ENCODE data around the gene SEMA4A. TPM values are rescaled to one million over a fixed set of nuclear protein-coding genes. Genes with fewer than 3 reads are reported as not detected.
A peak's percentile ranks its signal among the peaks of the same experiment; 100 is the strongest.
"Not testable (repeated sequence)": the region's sequence is repeated elsewhere in the genome, so short reads cannot be mapped to it uniquely, and the experiment has no call there.

SEMA4A gene
- total RNA-seq, 2 donors from 2014 or later: 10.5 to 36.2 TPM

DNA sequence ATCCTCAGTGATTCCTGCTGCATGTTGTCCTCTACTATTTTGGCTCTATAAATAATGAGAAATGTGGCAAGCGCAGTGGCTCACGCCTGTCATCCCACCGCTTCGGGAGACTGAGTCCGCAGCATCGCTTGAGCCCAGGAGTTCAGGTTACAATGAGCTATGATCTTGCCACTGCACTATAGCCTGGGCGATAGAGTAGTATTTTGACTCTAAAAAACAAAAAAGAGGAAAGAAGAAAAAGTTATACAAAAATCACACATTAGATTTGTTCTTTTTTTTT, 39.8 kb downstream of the SEMA4A start:
- DNase-seq (ENCODE audit: low spot score in 2 of 2) (no peak), ATAC-seq (no peak)
- no peaks in the 10 kb centered on the region for H3K9me3 Mint-ChIP-seq
- peaks cover 29 to 45% of the 10 kb centered on the region in 2 donors for H3K36me3 Mint-ChIP-seq
- peak overlapping the region; percentile 94 to 98 for H3K27ac Mint-ChIP-seq

DNA sequence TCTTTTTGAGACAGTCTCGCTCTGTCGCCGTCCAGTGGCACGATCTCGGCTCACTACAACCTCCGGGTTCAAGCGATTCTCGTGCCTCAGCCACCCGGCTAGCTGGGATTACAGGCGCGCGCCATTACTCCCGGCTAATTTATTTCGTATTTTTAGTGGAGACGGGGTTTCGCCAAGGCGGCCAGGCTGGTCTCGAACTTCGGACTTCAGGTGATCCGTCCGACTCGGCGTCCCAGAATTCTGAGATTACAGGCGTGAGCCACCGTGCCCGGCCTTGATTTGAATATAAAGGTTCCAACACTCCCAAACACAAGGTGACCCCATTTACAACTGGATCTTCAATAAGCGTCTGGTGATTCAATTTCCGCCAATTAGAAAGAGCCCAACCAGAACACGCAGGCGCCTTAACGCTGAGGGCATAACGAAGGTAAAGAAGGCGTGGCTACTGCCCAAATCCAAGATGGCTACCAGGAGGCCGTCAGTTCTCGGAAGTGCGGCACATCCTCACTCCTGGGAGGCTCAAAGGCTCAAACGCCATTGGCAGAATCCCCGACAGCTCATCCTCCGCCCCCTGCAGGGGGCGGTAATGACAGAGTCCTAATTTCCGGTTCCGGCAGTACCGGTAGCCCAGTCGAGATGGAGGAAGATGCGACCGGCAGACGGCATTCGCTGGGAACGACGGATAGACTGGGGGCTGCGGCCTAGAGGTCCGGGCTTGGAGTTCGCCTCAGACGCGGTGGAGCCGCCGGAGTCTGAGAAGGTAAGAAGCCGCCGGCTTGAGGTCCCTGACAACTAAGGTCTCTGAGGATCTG, 40.3 kb downstream of the SEMA4A start, which contains the start of gene SLC25A44:
Gene SLC25A44 (plus strand): TSS at position 617 of the 812 bp plus-strand sequence. CDS start 5,744 bp downstream, outside the sequence.
- peak; percentile 91 to 96 for ATAC-seq
- peak within 1 kb of the TSS; percentile 94 to 98 for H3K27ac Mint-ChIP-seq
- H3K36me3 Mint-ChIP-seq: peaks cover 29 to 49% of the 10 kb centered on the region in 2 donors
- H3K9me3 Mint-ChIP-seq: no peaks in the 10 kb centered on the region
- peak; percentile 97 to 99 for DNase-seq (ENCODE audit: low spot score in 2 of 2)

DNA sequence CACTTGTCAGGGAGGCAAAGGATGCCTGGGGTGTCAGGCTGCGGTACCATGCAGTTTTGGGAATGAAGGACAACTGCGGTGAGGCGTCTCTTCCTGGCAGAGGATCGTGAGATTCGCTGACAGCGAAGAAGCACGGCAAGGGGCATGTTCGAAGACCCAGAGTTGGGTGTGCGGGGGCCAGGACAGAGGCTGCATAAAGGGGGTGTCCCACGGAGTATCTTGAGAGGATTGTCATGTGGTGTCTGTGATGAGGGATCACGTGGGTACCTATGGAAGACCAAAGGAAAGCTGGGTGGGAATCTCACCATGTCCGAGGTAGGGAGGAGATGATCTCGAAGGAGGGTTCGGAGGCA, 40.9 kb downstream of the SEMA4A start:
- ATAC-seq (no peak), DNase-seq (ENCODE audit: low spot score in 2 of 2) (no peak)
- no peaks in the 10 kb centered on the region for H3K9me3 Mint-ChIP-seq
- peak overlapping the region; percentile 94 to 98 for H3K27ac Mint-ChIP-seq
- peaks cover 32 to 55% of the 10 kb centered on the region in 2 donors for H3K36me3 Mint-ChIP-seq

DNA sequence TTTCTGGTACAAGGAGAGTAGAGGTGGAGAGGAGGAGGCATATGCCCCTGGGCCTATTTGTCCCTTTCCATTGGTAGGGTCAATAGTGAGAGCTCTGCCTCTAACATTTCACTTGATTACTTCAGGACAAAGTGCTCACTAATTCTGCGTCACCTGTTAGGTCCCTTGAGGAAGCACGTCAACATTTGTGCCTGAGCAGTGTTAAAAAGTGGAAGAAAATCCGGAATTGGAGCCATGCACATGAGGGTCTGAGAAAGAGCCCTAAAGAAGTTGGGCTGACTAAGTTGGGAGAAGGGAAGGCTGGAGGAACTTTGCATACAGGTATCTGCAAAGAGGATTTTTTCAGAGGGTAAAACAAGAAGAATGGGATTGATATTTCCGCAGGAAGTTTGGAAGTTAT, 42.5 kb downstream of the SEMA4A start:
- Mint-ChIP-seq H3K36me3 (peaks cover 46 to 65% of the 10 kb centered on the region in 2 donors), H3K9me3 (no peaks in the 10 kb centered on the region), H3K27ac (peak overlapping the region; percentile 57 to 76)
- no peak for DNase-seq (ENCODE audit: low spot score in 2 of 2)
- no peak for ATAC-seq

DNA sequence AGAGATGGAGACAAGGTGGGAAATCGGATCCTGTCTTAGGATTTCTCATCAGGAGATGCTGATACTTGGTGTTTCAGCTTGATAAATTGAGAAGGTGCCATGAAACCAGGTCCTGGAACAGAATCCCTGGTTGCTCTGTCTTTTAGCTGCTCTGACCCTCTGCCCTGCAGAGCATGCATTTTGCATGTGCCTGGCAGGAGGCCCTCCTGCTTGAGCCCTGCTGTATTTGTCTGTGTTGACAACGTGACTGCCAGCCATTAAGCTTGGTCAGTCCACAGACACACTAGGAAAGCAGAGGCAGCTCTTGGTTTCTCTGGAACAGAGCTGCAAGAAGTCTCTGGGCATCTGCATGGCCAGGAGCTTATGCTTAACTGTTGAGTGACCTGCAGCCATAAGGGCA, 43.1 kb downstream of the SEMA4A start:
- DNase-seq (ENCODE audit: low spot score in 2 of 2) (no peak), ATAC-seq (no peak)
- peak overlapping the region in 1 of 2 donors; percentile 90 for H3K27ac Mint-ChIP-seq
- H3K9me3 Mint-ChIP-seq: no peaks in the 10 kb centered on the region
- peaks cover 46 to 65% of the 10 kb centered on the region in 2 donors for H3K36me3 Mint-ChIP-seq

DNA sequence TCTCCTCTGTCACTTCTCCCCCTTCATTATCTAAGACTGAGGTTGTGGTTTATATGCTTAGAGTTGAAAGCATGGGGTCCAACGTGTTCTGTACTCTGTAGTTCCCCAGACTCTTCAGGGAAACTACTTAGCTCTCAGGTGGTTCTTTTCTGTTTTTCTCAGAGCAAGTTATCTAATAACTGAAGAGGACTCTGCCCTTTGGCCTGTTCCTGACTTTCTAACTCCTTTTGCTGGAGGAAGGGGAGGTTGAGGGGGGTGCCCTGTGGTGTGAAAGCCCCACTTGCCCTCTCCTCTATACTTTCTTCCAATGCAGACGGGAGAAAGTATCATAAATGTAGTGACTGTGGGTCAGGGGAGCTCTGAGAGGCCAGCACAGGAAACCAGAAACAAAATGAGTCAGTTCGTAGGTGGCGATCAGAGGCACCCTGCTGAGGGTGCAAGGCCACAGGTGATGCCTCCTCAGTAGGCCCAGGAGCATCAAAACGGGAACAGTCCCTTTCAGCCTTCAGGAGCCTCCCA, 45.5 kb downstream of the SEMA4A start:
- H3K27ac Mint-ChIP-seq: peak overlapping the region; percentile 83 to 90
- H3K36me3 Mint-ChIP-seq: peaks cover 37 to 55% of the 10 kb centered on the region in 2 donors
- DNase-seq (ENCODE audit: low spot score in 2 of 2): peak in 1 of 2 donors; percentile 79
- peak; percentile 80 to 87 for ATAC-seq
- H3K9me3 Mint-ChIP-seq: no peaks in the 10 kb centered on the region

DNA sequence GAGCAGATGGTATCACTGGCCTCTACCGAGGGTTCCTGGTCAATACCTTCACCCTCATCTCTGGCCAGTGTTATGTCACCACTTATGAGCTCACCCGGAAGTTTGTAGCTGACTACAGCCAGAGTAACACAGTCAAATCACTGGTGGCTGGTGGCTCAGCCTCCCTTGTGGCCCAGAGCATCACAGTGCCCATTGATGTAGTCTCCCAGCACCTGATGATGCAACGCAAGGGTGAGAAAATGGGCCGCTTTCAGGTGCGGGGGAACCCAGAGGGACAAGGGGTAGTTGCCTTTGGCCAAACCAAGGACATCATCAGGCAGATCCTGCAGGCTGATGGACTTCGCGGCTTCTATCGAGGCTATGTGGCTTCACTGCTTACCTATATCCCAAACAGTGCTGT, 46.7 kb downstream of the SEMA4A start:
- H3K27ac Mint-ChIP-seq: peak overlapping the region; percentile 83 to 90
- peaks cover 30 to 47% of the 10 kb centered on the region in 2 donors for H3K36me3 Mint-ChIP-seq
- ATAC-seq: peak in 1 of 2 donors; percentile 24
- H3K9me3 Mint-ChIP-seq: no peaks in the 10 kb centered on the region
- DNase-seq (ENCODE audit: low spot score in 2 of 2): no peak

DNA sequence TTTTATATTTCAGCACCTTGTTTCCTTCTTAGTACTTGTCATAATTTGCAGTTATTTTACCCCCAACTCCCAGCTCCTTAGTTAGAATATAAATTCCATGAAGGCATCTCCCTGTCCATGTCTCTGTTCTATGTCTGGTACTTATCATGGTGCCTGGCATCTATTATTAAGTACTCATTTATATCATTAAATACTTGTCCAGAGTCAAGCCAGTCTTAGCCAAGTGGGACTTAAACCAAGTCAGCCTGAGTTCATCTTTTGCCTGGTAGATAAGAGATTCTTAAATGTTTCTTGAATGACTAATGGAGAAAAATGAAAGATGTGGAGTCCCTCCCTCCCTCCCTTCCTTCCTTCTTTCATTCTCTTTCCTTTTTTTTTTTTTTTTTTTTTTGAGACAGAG, 49.9 kb downstream of the SEMA4A start:
- Mint-ChIP-seq H3K9me3 (no peaks in the 10 kb centered on the region), H3K36me3 (peaks cover 23 to 41% of the 10 kb centered on the region in 2 donors), H3K27ac (no peak overlapping the region)
- DNase-seq (ENCODE audit: low spot score in 2 of 2) (no peak), ATAC-seq (no peak)

DNA sequence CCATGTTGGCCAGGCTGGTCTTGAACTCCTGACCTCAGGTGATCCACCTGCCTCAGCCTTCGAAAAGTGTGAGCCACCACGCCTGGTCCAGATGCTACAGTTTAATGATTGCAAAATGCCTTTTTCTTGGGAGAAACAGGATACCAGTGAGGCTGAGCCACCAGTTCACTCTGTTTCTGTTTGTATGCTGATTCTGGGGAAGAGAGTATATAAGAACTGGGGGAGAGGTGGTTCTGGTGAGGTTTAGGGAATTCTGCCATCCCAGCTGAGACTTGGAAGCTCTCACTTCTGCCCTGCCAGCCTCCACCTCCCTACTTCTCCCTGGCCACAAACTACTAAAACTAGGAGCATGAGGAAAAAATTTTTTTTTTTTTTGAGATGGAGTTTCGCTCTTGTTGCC, 51.3 kb downstream of the SEMA4A start:
- H3K27ac Mint-ChIP-seq: no peak overlapping the region
- DNase-seq (ENCODE audit: low spot score in 2 of 2): no peak
- peaks cover 16 to 35% of the 10 kb centered on the region in 2 donors for H3K36me3 Mint-ChIP-seq
- no peak for ATAC-seq
- no peaks in the 10 kb centered on the region for H3K9me3 Mint-ChIP-seq

DNA sequence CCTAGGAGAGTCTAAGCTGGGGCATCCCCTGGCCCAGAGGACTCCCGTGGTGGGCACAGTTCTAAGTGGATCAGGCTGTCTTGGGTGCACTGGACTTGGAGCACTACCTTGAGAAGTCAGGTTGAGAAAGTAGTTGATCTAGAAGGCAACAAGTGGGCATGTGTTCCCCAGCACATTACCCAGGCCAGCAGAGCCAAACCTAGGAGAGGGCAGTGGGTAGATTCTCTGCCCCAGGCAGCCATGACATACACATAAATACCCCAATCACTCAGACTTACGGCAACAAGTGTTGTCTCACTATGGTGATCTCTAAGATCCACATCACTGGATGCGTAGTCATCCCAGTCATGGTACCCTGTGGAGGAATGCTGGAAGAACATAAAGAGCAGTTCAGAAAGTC, 57.9 kb downstream of the SEMA4A start:
- ATAC-seq (no peak), DNase-seq (ENCODE audit: low spot score in 2 of 2) (no peak)
- Mint-ChIP-seq H3K27ac (peak overlapping the region in 1 of 2 donors; percentile 97), H3K9me3 (peaks cover 0 to 4% of the 10 kb centered on the region in 2 donors), H3K36me3 (peaks cover 17 to 64% of the 10 kb centered on the region in 2 donors)

DNA sequence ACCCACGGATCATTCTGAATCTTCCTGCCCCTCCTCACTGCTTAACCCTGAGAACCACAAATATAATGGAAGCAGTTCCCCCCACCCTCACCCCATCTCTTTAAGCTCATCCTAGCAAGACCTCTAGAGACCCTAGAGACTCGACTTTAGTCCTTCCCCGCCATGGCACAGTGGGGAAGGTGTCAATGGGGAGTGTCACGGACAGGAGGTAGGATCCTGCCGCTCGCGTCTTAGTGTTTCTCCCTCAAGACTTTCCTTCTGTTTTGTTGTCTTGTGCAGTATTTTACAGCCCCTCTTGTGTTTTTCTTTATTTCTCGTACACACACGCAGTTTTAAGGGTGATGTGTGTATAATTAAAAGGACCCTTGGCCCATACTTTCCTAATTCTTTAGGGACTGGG, 58.7 kb downstream of the SEMA4A start:
- peaks cover 0 to 4% of the 10 kb centered on the region in 2 donors for H3K9me3 Mint-ChIP-seq
- DNase-seq (ENCODE audit: low spot score in 2 of 2): no peak
- H3K27ac Mint-ChIP-seq: peak overlapping the region; percentile 97 to 100
- peaks cover 17 to 64% of the 10 kb centered on the region in 2 donors for H3K36me3 Mint-ChIP-seq
- ATAC-seq: no peak

DNA sequence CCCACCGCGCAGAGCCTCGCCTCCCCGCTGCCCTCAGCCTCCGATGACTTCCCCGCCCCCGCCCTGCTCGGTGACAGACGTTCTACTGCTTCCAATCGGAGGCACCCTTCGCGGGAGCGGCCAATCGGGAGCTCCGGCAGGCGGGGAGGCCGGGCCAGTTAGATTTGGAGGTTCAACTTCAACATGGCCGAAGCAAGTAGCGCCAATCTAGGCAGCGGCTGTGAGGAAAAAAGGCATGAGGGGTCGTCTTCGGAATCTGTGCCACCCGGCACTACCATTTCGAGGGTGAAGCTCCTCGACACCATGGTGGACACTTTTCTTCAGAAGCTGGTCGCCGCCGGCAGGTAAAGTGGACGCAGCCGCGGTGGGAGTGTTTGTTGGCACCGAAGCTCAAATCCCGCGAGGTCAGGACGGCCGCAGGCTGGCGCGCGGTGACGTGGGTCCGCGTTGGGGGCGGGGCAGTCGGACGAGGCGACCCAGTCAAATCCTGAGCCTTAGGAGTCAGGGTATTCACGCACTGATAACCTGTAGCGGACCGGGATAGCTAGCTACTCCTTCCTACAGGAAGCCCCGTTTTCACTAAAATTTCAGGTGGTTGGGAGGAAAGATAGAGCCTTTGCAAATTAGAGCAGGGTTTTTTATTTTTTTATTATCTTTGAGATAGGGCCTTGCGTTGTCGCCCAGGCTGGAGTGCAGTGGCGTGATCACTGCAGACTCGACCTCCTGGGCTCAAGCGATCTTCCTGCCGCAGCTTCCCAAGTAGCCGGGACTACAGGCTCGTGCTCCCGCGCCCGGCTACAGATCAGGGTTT, 59.7 kb downstream of the SEMA4A start, which contains the start of gene PMF1:
Gene PMF1 (plus strand): TSS at position 175 of the 811 bp plus-strand sequence. CDS start 9 bp downstream, at position 184.
- H3K9me3 Mint-ChIP-seq: peaks cover 0 to 4% of the 10 kb centered on the region in 2 donors
- H3K36me3 Mint-ChIP-seq: peaks cover 17 to 58% of the 10 kb centered on the region in 2 donors
- peak within 1 kb of the TSS; percentile 97 to 100 for H3K27ac Mint-ChIP-seq
- DNase-seq (ENCODE audit: low spot score in 2 of 2): peak; percentile 95 to 97
- ATAC-seq: peak; percentile 92

DNA sequence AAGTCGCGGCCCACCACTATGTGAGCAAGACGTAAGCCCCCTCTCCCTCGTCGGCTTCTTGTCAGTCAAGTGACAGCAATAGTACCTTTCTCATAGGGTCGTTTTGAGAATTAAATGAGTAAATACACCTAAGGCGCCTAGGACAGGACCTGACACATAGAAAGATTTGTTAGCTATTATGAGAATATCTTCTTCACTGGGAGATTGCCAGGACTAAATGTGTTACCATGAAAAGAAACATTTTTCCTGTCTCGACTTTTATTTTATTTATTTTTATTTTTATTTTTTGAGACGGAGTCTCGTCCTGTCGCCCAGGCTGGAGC, 60.2 kb downstream of the SEMA4A start:
- H3K36me3 Mint-ChIP-seq: peaks cover 17 to 57% of the 10 kb centered on the region in 2 donors
- ATAC-seq: no peak

DNA sequence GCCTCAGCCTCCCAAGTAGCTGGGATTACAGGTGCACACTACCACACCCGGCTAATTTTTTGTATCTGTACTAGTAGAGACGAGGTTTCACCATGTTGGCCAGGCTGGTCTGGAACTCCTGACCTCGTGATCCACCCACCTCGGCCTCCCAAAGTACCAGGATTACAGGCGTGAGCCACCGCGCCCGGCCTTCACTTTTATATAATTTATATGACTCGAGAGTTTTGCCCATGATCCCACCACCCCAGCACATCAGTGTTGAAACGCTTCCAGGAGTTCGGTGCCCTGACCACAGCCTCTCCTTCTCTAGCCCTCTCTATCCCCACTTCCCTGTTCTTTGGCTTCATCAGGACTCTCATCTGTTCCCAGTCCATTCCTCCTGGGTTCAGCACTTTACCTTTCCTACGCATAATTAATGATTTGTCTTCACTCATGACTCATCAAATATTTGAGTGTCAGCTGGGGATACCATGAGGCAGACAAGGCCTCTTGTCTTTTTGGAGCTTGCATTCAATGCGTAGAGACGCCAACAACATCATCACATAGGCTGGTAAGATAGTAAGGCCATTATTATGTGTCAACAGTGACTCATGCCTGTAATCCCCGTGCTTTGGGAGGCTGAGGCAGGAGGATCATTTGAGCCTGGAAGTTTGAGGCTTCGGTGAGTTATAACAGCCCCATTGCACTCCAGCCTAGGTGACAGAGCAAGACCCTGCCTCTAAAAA, 60.8 kb downstream of the SEMA4A start:
- no peak for DNase-seq (ENCODE audit: low spot score in 2 of 2)
- Mint-ChIP-seq H3K9me3 (peaks cover 0 to 5% of the 10 kb centered on the region in 2 donors), H3K36me3 (peaks cover 19 to 56% of the 10 kb centered on the region in 2 donors), H3K27ac (peak overlapping the region; percentile 97 to 100)
- peak in 1 of 2 donors; percentile 26 for ATAC-seq

More for the DNA sequence above, 60.2 kb downstream of the SEMA4A start:
- H3K9me3 Mint-ChIP-seq: peaks cover 0 to 4% of the 10 kb centered on the region in 2 donors
- DNase-seq (ENCODE audit: low spot score in 2 of 2): no peak
- peak overlapping the region; percentile 97 to 100 for H3K27ac Mint-ChIP-seq

DNA sequence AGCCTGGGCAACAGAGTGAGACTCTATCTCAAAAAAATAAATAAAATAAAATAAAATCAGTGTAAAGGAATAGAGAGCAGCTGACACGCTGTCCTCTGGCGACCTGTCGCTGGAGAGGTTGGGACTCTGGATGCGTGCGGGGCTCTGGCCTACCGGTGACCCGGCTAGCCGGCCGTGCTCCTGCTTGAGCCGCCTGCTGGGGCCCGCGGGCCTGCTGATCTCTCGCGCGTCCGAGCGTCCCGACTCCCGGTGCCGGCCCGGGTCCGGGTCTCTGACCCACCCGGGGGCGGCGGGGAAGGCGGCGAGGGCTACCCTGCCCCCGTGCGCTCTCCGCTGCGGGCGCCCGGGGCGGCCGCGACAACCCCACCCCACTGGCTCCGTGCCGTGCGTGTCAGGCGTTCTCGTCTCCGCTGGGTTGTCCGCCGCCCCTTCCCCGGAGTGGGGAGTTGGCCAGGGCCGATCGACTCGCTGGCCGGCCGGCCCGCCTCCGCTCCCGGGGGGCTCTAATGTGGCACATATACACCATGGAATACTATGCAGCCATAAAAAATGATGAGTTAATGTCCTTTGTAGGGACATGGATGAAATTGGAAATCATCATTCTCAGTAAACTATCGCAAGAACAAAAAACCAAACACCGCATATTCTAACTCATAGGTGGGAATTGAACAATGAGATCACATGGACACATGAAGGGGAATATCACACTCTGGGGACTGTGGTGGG, 63.1 kb downstream of the SEMA4A start:
- Mint-ChIP-seq H3K27ac (peak overlapping the region; percentile 100), H3K9me3 (peaks cover 7 to 14% of the 10 kb centered on the region in 2 donors), H3K36me3 (peaks cover 32 to 69% of the 10 kb centered on the region in 2 donors)
- ATAC-seq; DNase-seq (ENCODE audit: low spot score in 2 of 2): not testable (repeated sequence)

DNA sequence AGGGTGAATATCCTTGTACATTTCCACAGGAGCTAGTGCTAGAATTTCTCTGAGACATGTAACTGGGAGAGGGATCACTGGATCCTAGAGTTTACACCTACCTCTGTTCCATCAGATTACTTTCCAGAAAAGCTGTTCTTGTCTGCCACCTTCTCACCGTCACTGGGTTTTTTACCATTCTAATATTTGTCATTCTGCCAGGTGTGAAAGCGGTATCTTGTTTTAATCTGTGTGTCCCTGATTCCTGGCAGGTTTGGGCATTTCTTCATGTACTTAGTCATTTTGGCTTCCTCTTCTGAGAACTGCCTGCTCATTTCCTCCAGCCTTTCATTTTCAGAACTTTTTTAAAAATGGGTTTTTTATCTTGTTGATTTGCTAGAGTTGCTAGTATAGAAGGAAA, 64.5 kb downstream of the SEMA4A start:
- DNase-seq (ENCODE audit: low spot score in 2 of 2) (peak in 1 of 2 donors; percentile 61), ATAC-seq (peak; percentile 35 to 69)
- Mint-ChIP-seq H3K27ac (peak overlapping the region; percentile 100), H3K36me3 (peaks cover 42 to 65% of the 10 kb centered on the region in 2 donors), H3K9me3 (peaks cover 13 to 14% of the 10 kb centered on the region in 2 donors)

All from activated naive CD4-positive, alpha-beta T cell treated with anti-CD3 and anti-CD28 coated beads, Interleukin-2, amount 50 U/mL, for 72 hours (primary cell).